Measurements from ENCODE around the gene GFER.

The GFER gene

DNA sequence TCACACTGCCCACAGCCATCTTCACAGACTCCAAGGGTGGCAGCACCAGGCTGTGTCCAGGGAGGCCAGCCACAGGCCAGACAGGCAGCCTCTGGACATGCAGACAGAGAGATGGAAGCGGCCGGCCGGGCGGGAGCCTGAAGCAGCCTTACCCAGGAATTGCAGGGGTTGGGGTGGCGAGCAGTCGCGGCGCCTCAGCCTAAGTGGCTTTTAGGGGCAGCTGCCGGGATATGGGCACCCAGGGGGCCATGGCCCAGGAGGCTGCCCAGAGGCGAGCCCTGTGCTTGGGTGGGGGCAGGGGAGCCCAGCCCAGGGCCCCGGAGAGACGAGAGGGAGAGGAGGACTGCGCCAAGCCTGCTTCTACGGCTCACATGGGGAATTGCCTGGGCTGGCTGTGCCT lies 41.3 kb downstream of the GFER start:
- no peaks in the 10 kb centered on the region for H3K27me3 ChIP-seq (ENCODE audit: insufficient read depth, low read depth, severe bottlenecking)

DNA sequence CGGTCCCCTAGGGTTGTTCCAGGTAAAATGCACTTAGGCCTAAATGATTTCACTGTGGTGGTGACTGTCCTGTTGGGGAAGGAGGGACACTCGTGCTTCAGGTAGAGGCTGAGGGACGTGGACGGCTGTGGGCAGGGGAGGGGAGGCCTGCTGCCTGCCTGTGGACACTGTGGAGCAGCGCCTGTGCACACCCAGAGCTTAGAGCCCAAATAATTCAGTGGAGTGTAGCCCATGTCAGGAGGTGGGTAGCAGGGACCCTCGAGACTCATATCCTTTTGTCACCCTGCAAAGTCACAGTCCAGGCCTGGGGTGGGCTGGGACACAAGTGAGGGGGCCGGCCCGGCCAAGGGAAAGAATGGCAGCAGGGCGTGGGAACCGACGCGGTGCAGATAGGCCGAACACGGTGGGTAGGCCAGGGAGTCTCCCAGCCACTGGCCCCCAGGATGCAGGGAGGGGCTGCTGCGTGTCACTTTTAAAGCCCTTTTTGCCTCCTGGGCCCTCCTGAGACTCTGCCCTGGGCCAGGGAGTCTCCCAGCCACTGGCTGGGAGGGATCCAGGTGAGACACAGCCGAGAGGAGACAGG lies 42.0 kb downstream of the GFER start:
- TF ChIP-seq CTCF (IDR thresholded peaks at IDR 0.05; ENCODE audit: low read depth, low read length) = no peak
- Histone ChIP-seq H3K9me3 (ENCODE audit: severe bottlenecking) (no peaks in the 10 kb centered on the region), H3K36me3 (peaks cover 8% of the 10 kb centered on the region), H3K27me3 (ENCODE audit: insufficient read depth, low read depth, severe bottlenecking) (no peaks in the 10 kb centered on the region), H3K4me3 (ENCODE audit: low read depth, low read length) (no peak overlapping the region), H3K27ac (no peak overlapping the region)
- no peak for DNase-seq

More for the DNA sequence above, 41.3 kb downstream of the GFER start:
- Histone ChIP-seq H3K9me3 (ENCODE audit: severe bottlenecking) (no peaks in the 10 kb centered on the region), H3K4me3 (ENCODE audit: low read depth, low read length) (no peak overlapping the region), H3K27ac (no peak overlapping the region), H3K36me3 (peaks cover 6% of the 10 kb centered on the region)
- no peak for DNase-seq
- no peak for TF ChIP-seq CTCF (IDR thresholded peaks at IDR 0.05; ENCODE audit: low read depth, low read length)

GRCh38 chr16:2026461-2027023 lies 42.5 kb downstream of the GFER start, which contains the start of gene NHERF2:
Gene NHERF2, plus strand, starts transcription at chr16:2026902. Its CDS starts 104 bp downstream, at chr16:2027006.
- Histone ChIP-seq H3K4me3 (ENCODE audit: low read depth, low read length) (peak within 1 kb of the TSS; percentile 41), H3K36me3 (peaks cover 10% of the 10 kb centered on the region), H3K27me3 (ENCODE audit: insufficient read depth, low read depth, severe bottlenecking) (no peaks in the 10 kb centered on the region), H3K9me3 (ENCODE audit: severe bottlenecking) (no peaks in the 10 kb centered on the region), H3K27ac (no peak within 1 kb of the TSS)
- no peak for TF ChIP-seq CTCF (IDR thresholded peaks at IDR 0.05; ENCODE audit: low read depth, low read length)
- peak; percentile 38 for DNase-seq

DNA sequence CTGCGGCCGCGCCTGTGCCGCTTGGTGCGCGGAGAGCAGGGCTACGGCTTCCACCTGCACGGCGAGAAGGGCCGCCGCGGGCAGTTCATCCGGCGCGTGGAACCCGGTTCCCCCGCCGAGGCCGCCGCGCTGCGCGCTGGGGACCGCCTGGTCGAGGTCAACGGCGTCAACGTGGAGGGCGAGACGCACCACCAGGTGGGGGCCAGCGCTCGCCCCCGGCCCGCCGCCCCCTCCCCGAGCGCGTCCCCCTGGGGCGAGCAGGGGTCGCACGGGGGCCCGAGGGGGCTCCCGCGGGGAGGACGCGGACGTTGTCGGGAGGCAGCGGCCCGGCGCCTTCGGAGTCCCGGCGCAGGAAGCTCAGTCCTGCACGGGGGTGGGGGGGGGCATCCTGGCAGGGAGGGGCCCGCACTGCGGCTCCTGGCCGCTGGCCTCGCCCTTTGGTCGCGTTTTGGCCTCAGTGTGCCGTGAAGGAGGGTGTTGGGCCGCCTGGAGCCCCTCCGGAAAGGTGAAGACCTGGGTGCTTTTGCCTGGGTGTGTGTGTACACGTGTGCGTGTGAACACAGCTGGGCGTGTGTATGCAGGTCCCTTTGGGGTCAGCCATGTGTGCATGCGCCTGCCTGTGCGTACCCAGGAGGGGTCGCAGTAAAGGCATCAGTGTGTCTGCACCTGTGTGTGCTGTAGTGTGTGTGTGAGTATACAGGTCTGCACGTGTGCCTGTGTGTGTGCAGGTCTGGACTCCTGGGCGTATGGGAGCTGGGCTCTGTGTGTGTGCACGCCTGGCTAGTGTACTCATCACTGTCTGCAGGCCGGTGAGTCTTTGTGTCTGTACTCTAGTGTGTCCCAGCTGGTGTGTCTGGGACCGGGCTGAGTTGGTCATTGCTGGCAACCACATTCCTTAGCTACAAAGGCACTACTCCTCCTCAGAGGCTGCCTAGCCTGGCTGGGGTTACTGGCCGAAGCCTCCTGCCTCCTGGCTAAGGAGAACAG lies 43.3 kb downstream of the GFER start:
- H3K27ac ChIP-seq = no peak overlapping the region
- H3K4me3 ChIP-seq (ENCODE audit: low read depth, low read length) = peak overlapping the region; percentile 41
- peaks cover 14% of the 10 kb centered on the region for H3K36me3 ChIP-seq
- peak; percentile 51 for DNase-seq
- H3K27me3 ChIP-seq (ENCODE audit: insufficient read depth, low read depth, severe bottlenecking) = no peaks in the 10 kb centered on the region
- H3K9me3 ChIP-seq (ENCODE audit: severe bottlenecking) = no peaks in the 10 kb centered on the region
- peak; percentile 48 for TF ChIP-seq CTCF (IDR thresholded peaks at IDR 0.05; ENCODE audit: low read depth, low read length)

- no peak overlapping the region for H3K27ac ChIP-seq
Observed at GRCh38 chr16:2028146-2028545, 44.2 kb downstream of the GFER start.

More at GRCh38 chr16:2028146-2028545, 44.2 kb downstream of the GFER start:
- Histone ChIP-seq H3K9me3 (ENCODE audit: severe bottlenecking) (no peaks in the 10 kb centered on the region), H3K4me3 (ENCODE audit: low read depth, low read length) (no peak overlapping the region), H3K27me3 (ENCODE audit: insufficient read depth, low read depth, severe bottlenecking) (no peaks in the 10 kb centered on the region), H3K36me3 (peaks cover 14% of the 10 kb centered on the region)
- no peak for DNase-seq
- TF ChIP-seq CTCF (IDR thresholded peaks at IDR 0.05; ENCODE audit: low read depth, low read length) = no peak
